Measurements from ENCODE around the gene GGNBP2.

DNA sequence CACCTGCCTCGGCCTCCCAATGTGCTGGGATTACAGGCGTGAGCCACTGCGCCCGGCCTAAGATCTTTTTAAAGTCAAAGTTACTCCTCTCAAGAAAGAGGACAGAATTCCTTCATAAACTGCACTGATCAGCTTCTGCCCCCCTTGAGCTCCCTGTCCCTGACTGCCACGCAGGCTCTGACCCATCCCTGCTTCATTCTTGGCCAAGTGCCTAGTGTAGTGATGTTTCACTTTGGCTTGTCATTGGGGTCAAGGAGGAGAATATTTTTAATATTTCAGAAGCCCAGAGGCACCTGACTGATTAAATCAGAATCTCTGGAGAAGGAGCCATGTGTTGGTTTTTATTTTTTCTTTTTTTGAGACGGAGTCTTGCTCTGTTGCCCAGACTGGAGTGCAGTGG is 65.8 kb downstream of the GGNBP2 start:
- TF ChIP-seq, protein P1, sequence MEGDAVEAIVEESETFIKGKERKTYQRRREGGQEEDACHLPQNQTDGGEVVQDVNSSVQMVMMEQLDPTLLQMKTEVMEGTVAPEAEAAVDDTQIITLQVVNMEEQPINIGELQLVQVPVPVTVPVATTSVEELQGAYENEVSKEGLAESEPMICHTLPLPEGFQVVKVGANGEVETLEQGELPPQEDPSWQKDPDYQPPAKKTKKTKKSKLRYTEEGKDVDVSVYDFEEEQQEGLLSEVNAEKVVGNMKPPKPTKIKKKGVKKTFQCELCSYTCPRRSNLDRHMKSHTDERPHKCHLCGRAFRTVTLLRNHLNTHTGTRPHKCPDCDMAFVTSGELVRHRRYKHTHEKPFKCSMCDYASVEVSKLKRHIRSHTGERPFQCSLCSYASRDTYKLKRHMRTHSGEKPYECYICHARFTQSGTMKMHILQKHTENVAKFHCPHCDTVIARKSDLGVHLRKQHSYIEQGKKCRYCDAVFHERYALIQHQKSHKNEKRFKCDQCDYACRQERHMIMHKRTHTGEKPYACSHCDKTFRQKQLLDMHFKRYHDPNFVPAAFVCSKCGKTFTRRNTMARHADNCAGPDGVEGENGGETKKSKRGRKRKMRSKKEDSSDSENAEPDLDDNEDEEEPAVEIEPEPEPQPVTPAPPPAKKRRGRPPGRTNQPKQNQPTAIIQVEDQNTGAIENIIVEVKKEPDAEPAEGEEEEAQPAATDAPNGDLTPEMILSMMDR (IDR thresholded peaks at IDR 0.05): no peak
- no peak for TF ChIP-seq POLR2A (IDR thresholded peaks at IDR 0.05)
